Measurements from ENCODE around the gene NFATC3.
A peak's percentile ranks its signal among the peaks of the same experiment; 100 is the strongest.

NFATC3 gene

DNA sequence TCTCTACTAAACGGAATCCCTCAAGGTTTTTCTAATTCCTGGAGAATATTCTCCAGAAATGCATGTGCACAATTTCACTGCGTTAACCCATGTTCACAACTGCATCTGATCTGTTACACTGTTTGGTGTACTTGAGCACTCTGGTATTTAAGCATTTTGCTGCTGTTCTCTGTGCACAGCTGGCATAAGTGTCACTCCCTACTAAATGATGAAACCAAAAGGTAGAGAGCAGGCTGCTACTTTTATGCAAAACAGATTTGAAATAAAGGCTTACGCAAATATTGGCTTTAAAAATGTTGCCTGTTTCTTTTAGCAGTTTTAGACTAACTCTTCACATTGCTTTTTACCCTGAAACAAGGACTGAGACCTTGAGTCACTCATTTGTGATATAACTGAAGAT lies 109.1 kb downstream of the NFATC3 start:
- no peak for DNase-seq

DNA sequence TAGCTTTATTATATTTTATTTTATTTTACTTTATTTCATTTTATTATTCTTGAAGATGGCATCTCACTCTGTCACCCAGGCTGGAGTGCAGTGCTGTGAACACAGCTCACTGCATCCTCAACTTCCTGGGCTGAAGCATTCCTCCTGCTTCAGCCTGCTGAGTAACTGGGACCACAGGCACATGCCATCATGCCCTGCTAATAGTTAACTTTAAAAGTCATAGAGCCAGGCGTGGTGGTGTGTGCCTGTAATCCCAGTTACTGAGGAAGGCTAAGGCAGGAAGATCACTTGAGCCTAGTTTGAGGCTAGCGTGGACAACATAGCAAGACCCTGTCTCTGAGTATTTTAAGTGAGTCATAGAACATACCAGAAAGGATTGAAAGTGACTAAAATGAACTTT lies 112.1 kb downstream of the NFATC3 start:
- DNase-seq = no peak

DNA sequence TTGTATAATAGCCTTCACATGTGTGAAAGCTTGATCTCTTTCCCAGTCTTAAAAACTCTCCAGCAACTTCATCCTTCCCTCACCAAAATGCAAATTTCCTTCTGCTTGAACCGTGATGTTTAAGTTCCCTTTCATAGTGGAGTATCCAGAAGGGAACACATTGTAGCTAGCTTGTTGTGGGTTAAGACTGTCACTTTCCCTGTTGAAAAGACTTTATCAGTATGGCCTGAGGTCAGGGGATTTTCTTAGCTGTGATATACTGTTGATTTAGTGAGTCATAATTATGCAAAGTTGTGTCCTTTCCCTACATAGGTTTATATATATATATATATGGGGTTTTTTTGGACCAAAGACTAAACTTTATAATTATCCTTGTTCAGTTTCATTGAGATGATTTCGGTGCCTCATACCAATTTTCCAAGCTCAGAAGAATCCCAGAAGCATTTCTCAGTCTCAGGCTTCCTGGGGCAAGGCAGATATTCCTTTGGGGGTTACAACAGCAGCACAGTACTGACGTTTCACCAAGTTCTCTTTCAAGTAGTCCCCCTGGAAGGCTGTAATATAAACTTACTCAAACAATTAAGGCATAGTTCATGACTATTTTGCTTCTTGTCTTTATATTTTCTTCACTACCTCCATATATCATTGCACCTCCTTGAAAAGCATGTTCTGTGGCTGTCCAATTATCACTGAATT lies 115.1 kb downstream of the NFATC3 start:
- DNase-seq = no peak

DNA sequence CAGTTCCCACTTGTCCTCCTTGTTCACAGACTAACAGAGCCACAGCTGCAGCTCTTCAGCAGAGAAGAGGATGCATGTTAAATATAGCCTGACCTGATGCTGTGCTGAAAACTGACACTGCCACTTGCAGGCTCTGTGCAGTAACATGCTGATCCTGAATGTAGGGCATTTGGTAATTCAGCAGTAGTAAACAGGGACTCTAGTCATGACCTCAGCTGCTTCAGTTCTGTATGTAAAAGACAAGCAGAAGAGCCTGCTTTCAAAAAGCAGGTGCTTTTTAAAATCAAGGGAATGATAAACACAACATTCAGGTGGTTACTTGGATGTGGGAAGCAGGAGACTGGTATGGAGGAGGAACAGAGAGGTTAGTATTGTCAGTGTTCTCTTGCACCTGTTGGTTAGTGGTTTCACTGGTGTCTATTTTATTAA lies 116.9 kb downstream of the NFATC3 start:
- DNase-seq = no peak

DNA sequence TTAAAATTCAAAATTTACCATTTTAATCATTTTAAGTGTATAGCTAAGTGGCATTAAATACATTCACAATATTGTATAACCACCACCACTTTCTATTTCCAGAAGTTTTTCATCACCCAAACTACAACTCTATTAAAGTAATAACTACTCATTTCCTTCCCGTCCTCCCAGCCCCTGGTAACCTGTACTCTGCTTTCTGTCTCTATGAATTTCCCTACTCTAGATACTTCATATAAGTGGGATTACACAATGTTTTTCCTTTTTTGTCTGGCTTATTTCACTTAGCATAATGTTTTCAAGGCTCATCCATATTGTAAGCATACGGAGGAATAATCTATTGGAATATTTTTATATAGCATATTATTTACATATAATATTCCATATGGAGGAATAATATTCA lies 121.1 kb downstream of the NFATC3 start:
- DNase-seq = no peak

DNA sequence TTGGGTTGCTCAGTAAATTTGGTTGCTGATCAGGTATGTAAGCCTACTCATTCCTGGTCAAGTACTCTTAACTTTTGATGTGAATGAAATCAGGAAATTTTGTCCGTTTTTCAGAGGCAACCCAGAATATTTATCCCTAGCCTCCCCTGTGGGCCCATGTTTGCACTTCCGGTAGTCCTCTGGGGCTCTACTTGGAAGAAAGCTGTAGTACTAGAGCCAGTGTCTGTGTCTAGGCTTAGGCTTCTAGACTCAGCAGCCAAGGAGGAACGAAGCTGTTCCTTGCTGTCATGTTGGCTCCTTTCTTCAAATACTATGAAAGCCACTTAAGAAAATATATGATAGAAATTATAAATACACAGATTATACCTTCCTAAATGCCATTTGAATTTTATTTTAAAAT lies 129.6 kb downstream of the NFATC3 start:
- no peak for DNase-seq

DNA sequence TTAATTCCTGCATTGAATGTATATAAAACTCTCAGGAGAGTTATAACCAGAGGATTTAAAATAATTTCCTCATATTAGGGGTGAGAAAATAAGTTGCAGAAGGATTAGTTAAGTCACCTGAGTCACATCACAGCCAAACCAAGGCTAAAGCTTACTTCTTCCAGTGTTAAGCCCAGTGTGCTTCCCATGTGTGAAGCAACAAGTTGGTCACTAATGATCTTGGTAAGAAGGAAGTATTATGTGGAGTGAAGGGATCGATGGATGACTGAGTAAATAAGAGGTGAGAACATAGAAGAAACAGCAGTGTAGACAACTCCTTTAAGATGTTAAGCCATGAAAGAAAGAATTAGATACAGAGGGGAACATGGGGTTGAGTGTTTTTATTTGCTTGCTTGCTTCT lies 130.1 kb downstream of the NFATC3 start:
- DNase-seq = no peak

DNA sequence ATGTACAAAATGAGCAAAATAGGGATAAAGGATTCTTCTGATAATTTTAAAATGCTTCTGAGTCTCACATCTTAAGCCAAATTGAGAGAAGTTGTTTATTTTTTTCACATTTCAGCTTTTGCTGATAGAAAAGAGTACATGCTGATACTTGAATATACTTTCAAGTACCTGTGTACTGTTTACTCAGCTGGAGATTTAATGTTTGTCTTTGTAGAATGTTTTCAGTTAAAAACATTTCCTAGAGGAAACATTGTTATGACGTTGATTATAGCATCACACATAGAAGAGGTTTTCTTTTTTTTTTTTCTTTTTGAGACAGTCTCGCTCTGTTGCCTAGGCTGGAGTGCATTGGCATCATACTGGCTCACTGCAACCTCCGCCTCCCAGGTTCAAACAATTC lies 131.1 kb downstream of the NFATC3 start:
- no peak for DNase-seq

DNA sequence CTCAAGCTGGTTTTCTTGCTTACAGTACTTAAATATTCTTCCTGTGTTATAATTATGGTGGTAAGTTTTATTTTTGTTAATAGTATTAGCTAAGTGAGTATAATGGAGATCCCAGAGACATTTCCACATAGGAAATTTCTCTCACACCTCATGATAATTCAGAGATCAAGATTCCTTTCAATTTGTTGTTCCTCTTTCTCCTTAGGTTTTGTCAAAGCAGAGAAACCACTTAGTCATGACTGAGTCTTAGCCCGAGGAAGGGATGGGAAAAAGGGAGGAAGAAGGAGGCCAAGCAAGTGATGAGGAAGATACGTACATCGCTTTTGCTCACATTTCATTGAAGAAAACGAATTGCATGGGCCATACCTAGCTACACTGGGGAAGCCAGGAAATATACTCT lies 132.3 kb downstream of the NFATC3 start:
- no peak for DNase-seq

DNA sequence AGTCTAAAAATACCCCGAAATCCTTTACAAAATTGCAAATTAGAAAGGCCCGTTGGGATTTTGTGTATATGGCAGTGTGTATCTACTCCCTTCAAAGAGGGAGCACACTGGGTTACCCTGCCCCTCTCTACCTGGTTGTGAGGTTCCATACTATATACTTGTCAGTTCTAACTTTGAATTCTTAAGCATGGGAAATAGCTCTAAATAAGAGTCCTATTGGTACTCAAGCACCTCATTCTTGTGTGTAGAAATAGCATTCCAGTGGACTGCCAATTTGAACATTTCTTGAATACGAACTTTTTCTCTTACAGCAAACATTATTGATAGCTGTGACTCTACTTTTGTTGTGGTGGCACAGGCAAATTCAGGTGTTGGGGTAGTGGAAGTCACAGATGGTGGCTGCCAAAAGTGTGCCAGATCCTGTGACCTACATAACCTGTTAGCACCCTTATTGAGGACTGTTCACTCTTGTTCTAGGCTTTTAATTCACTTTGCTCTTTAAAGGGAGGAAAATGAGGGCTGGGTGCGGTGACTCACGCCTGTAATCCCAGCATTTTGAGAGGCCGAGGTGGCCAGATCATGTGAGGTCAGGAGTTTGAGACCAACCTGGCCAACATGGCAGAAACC lies 134.7 kb downstream of the NFATC3 start:
- no peak for DNase-seq

DNA sequence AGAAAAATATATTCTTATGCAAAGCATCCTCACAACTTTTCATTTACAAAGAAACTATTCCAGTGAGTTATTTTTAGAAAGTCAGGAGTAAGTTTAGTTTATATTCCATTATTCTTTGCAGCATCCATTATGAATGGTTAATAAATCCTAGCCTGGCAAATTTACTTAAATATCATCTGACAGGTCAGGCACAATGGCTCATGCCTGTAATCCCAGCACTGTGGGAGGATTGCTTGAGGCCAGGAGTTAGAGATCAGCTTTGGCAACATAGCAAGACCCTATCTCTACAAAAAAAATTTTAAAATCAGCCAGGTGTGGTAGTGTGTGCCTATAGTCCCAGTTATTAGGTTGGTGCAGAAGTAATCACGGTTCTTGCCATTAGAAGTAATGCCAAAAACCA lies 137.9 kb downstream of the NFATC3 start:
- no peak for DNase-seq

DNA sequence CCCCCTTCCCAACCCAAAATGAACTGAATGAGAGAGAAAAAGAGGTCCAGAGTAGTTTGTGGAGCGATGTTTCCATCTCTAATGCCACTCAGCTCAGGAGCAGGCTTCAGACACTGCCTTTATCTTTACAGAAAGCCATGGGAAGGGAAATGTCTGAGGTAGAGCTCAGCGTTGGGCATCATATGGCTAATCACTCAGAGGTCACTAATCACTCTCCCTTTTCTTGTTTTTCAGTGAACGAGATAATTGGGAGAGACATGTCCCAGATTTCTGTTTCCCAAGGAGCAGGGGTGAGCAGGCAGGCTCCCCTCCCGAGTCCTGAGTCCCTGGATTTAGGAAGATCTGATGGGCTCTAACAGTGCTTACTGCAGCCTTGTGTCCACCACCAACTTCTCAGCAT lies 140.9 kb downstream of the NFATC3 start:
- DNase-seq = no peak

DNA sequence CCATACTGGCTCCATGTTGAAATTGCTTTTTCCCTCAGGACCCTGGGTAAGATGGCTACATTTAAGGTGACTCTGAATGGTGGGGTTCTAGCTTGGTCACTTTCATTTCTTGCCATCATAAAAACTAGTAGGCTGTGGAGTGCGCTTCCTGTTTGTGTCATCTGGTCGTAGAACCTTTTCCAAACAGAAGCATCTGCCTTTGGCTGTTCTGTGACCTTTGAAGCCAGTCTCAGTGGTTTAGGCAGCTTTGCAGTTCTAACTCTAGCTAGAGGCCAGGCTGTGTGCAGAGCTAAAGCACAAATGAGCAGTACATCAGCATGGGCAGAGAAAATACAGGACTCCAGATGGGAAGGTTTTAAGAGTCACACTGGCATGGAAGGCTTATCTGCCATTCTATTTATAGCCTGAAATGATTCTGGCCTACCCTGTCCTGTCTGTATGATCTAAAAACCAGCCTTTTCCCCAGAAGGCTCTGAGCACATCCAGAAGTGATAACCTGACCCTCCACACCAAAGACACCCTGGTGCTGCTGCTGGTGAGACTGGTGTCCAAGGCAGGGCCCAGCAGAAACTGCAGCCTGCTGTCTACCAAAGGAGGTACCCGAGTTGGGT lies 142.1 kb downstream of the NFATC3 start:
- DNase-seq = no peak

DNA sequence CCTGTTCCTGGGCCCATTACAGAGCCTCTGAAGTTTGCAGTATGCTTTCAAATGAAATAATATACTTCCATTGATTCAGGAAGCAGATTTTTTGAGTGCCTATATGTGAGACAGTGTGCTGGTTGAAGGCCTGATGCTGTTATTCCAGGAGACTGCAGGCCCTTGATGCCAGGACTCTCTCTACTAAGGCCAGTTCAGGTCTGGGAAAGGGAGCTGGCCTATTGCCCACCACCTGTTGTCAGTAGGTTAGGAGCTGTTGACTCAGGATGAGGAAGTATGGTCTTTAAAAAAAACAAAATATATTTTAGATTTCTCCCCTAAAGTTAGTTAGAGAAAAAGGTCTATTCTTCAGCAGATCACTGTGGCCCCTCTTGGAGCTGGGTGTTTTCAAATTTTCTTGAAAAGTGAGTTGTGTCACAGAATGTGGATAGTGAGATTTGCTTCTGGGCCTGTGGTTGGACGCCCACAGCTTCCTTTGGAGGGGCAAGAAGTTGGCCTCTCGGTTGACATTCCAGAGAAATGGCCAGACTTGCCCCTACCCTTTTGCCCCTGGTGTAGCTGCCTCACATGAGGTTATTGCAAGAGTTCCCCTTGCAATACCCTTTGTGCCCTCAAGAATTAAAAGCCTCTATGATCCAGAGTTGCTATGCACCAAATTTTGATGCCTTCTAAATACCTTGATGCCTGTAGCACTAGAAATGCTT lies 142.8 kb downstream of the NFATC3 start:
- DNase-seq = no peak

DNA sequence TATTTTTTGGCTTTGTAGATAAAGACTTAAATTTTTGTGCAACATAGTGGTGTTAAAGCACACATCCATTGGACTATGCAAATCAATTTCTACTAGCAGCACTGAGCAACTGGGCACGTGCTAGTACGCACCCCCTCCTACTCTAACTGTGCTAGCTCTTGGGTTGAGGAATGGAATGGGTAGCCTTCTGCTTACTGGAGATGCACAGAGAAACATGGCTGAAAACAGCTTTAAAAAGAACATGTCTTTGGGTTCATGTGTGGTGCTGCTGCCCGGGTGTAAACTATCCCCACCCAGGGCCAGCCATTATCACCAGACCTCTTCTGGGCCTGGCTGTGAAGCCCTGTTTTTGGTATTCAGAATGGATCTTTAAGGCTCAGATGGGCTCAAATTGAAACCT lies 143.5 kb downstream of the NFATC3 start:
- no peak for DNase-seq

DNA sequence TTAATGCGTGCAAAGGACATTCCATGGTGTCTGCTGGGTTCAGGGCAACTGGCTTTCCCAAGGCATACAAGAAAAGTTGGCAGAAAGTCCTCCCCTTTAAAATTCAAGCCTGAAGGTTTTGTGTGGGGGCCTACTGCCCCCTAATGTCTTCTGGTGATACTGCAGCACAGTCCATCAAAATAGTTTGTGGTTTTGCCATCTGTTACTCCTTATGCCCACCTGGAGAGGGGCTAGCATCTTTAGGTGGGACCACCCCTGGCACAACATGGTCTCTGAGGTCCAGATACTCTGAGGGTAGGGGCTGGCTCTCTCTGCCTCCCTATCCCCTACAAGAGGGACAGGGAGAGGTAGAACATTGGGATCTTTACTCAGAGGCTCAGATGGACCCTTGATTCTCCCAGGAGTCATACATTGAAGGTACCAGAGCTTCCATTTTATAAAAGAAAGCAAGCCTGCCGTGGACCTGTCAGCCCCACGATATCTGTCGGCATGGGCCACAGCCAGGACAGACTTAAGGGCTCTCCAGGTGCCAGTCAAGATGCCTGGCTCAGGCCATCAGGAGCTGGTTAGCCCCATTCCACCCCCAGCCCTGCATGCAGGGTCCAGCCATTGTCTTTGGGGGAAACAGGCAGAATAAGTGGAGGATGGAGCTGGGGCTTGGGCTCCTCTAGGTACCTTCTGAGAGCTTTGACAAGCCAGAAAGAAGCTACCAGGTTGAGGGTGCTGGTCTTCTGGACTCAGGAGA lies 144.4 kb downstream of the NFATC3 start:
- peak; percentile 41 for DNase-seq

DNA sequence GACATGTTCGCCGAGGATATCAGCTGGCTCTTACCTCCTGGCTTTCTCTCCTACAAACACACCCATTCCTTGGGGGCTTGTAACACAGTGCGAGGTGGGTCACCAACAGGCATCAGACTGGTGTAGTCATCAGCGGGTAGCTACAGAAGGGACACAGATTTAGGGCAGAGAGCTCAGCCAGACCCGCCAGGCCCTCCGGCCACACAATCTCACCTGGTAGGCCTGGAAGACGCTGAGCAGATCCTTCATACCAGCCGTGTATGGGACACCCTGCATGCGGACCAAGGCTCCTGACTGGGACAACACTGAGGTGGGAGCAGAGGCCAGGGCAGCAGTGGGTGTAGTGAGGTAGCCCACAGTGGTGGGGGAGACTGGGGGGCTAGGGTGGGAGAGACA lies 145.0 kb downstream of the NFATC3 start:
- no peak for DNase-seq

DNA sequence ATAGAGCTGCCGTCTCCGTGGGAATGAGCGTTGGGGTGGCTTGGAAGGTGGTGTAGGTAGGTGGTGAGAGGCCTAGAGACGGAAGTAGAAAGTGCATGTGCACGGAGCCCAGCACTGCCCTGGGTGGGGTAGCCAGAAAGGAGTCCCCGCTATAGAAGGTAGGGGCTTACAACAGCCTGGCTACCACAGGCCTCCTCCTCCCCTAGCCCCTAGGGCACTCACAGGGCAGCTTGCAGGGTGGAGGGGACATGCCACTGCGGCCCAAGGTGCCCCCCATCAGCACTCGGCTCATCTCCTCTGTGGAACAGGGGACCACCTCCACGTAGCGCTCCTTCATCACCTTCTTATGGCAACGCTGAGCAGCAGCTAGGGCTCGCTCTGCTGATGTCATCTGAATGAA lies 145.8 kb downstream of the NFATC3 start:
- no peak for DNase-seq

DNA sequence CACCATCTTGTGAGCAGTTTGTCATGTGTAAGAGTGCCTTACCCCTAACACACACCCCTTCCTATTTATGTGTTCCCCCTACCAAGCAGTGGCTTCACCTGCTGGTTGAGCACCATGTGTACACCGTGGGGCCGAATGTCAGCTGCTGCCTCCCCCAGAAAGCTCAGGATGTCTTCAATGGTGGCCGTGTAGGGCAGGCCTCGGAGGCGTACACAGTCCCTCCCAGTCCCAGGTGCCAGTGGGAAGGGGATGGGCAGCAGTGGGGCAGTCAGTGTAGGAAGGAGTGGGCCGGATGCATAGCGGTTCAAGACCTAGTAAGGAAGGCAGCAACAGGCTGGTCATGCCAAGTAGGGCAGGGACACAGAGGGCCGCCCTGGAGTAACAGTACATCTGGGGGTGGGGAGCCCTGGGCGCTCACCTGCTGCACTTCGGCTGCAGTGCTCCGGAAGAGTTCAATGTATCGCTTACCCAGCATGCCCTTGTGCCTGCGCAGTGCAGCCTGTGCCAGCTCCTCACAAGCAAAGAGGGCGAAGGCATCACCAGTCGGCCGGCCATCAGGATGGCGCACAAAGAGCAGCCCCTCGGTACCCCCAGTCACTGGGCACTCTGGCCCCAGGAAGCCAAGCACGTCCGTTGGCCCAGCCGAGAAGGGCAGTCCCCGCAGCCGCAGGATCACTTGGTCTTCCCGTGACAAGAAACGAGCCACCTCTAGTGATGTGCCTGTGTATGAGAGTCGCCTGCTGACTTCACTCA lies 146.4 kb downstream of the NFATC3 start:
- no peak for DNase-seq

DNA sequence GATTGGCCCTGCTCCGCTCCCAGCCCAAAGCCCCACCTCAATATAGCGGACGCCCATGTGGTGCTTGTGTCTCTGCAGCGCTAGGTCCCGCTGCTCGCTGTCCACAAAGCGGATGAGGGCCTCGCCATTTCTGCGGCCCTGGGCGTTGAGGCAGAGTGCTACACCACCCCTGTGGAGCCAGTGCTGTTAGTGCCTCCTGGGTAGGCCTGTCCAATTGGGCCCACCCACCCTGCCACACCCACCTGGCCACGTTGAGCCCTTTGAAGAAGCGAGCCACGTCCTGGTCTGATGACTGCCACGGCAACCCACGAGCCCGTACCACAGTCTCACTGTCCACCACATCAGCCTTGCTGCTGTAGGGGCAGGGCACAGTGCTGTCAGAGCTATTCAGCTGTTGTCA lies 147.2 kb downstream of the NFATC3 start:
- no peak for DNase-seq

DNA sequence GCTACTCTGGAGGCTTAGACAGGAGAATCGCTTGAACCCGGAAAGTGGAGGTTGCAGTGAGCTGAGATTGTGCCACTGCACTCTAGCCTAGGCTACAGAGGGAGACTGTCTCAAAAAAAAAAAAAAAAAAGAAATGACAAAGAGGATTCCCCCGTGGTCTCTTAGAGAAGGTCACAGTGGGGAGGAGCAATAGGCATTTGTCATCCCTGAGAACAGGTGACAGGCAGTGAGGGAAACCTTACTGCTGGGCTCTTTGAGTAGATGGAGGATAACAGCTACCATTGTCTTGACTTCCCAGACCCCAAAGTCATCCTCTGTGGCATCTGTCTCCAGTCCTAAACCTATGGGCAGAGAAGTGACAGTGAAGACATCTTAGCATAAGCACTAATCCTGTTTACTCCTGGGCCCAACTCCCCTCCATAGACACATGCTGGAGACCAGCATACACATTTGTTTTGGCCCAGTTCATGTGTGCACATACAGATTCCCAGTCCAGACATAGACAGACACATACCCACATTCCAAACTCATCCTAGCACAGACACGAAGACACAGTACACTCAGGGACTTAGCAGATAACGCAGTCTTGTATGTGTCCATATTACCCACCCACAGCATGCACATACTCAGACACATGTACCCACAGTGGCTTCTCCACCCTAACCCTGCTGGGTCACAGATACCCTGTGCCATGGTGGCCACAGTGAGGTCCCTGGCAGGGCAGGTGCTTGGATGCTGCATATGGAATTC lies 148.1 kb downstream of the NFATC3 start:
- no peak for DNase-seq

DNA sequence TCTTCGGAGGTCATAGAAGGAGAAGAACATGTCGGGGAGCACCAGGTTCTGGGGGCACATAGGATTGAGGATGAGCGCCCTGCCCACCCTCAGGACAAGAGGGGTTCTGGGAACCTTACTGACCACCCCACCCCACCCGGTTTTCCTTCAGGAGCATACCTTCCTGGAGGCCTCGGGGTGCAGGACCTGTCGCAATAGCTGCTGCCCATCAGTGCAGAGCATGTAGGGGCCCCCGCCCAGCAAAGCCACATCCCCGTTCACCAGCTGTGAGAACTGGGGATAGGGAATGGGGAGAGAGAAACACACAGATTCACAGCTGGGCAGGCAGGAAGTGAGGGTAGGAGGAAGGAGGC lies 148.6 kb downstream of the NFATC3 start:
- no peak for DNase-seq
